B cell (primary cell): ENCODE data around the gene PJVK. TPM values are rescaled to one million over a fixed set of nuclear protein-coding genes. Genes with fewer than 3 reads are reported as not detected.

Experiments
- ATAC-seq: fragments of 200-7000 bp; cut with Tn5 transposase; one replicate; pipeline ENCODE4 v1.10.0; 2021; ENCODE audit warnings: low read depth, mild to moderate bottlenecking, moderate number of reproducible peaks, moderate library complexity
- CTCF ChIA-PET: fragments of 350-600 bp; sonication (Branson Sonifier 250); formaldehyde crosslinking; loops from one replicate; lab custom pipeline; 2021; ENCODE audit warnings: antibody characterized with exemption, inconsistent platforms; lab: Charles Lee
- POLR2A ChIA-PET: fragments of 350-600 bp; sonication (Branson Sonifier 250); formaldehyde crosslinking; loops from one replicate; lab custom pipeline; 2021; ENCODE audit warnings: antibody characterized with exemption; lab: Charles Lee
- DNase-seq: peaks from one replicate; pipeline ENCODE4 v3.0.0; 2013
- H2AFZ ChIP-seq: 2 replicates; pipeline ENCODE4 v1.6.1; 2012; ENCODE audit warnings: mild to moderate bottlenecking, low read depth, low read length; ENCODE audit not compliant: insufficient read depth, poor library complexity, severe bottlenecking
- H3K27ac ChIP-seq, 2 donors: 1 replicate in 1 of 2; 2 replicates in 1 of 2; pipeline ENCODE4 v1.5.1; 2012 to 2013; ENCODE audit warnings: low read length in 2 of 2, mild to moderate bottlenecking in 2 of 2, moderate library complexity in 1 of 2
- H3K27me3 ChIP-seq, 4 experiments: fragments of 200-600 bp in 1 of 4; sonication (generic) in 1 of 4; replicated peaks in 1 of 4; 1 replicate in 2 of 4; 2 replicates in 2 of 4; pipeline versions ENCODE4 v1.6.1 to v1.7.0; 2013 to 2016; ENCODE audit warnings: low read length in 3 of 4, mild to moderate bottlenecking in 2 of 4, mixed read lengths in 1 of 4, moderate library complexity in 1 of 4; ENCODE audit not compliant: insufficient read depth in 4 of 4, control insufficient read depth in 3 of 4; ENCODE audit errors: control extremely low read depth in 1 of 4
- H3K36me3 ChIP-seq, 2 experiments: replicated peaks in 1 of 2; 1 replicate in 1 of 2; 2 replicates in 1 of 2; pipeline versions ENCODE4 v1.6.1 to v1.7.1; 2013; ENCODE audit warnings: low read length in 1 of 2; ENCODE audit not compliant: insufficient read depth in 2 of 2, control insufficient read depth in 1 of 2; ENCODE audit errors: control extremely low read depth in 1 of 2, extremely low read depth in 1 of 2
- H3K4me1 ChIP-seq, 2 donors: fragments of 200-600 bp in 1 of 2; sonication (generic) in 1 of 2; 1 replicate in 1 of 2; 2 replicates in 1 of 2; pipeline versions ENCODE4 v1.5.1 to v1.6.1; 2013 to 2017; ENCODE audit warnings: low read length in 2 of 2; ENCODE audit not compliant: control insufficient read depth in 2 of 2, insufficient read depth in 2 of 2
- H3K4me2 ChIP-seq: replicated peaks from 2 replicates; pipeline ENCODE3; 2012; ENCODE audit warnings: mild to moderate bottlenecking, low read depth, low read length; ENCODE audit not compliant: poor library complexity, severe bottlenecking
- H3K4me3 ChIP-seq, 5 experiments: fragments of 200-600 bp in 1 of 5; sonication (generic) in 1 of 5; 1 replicate in 3 of 5; 2 replicates in 2 of 5; pipeline versions ENCODE4 v1.5.1 to v1.7.0; 2011 to 2016; ENCODE audit warnings: low read length in 4 of 5, mild to moderate bottlenecking in 4 of 5, low read depth in 2 of 5, control low read depth in 1 of 5, moderate library complexity in 1 of 5; ENCODE audit not compliant: insufficient read depth in 1 of 5; ENCODE audit errors: control extremely low read depth in 1 of 5, extremely low read depth in 1 of 5
- H3K79me2 ChIP-seq: fragments of 200-600 bp; sonication (generic); one replicate; pipeline ENCODE4 v1.6.0; 2016; ENCODE audit warnings: low read length; ENCODE audit not compliant: control insufficient read depth, insufficient read depth
- H3K9ac ChIP-seq: fragments of 200-600 bp; sonication (generic); 2 replicates; pipeline ENCODE4 v1.6.1; 2017; ENCODE audit warnings: mild to moderate bottlenecking, low read length, moderate library complexity
- H3K9me3 ChIP-seq, 3 donors: one replicate each; pipeline versions ENCODE4 v1.6.1 to v1.7.1; 2013; ENCODE audit warnings: low read length in 2 of 3; ENCODE audit not compliant: control insufficient read depth in 2 of 3, insufficient read depth in 1 of 3; ENCODE audit errors: control extremely low read depth in 1 of 3
- H4K20me1 ChIP-seq: 2 replicates; pipeline ENCODE4 v1.6.0; 2012; ENCODE audit warnings: mild to moderate bottlenecking, low read length; ENCODE audit not compliant: insufficient read depth, control insufficient read depth, poor library complexity, severe bottlenecking
- H3K27ac Mint-ChIP-seq: one replicate; pipeline ENCODE4 v1.8.0; 2021; ENCODE audit warnings: mixed read lengths
- H3K27me3 Mint-ChIP-seq: one replicate; pipeline ENCODE4 v1.8.0; 2021; ENCODE audit warnings: mixed read lengths
- H3K4me1 Mint-ChIP-seq: one replicate; pipeline ENCODE4 v1.8.0; 2021; ENCODE audit warnings: mixed read lengths
- H3K4me3 Mint-ChIP-seq: one replicate; pipeline ENCODE4 v1.8.0; 2021; ENCODE audit warnings: mixed read lengths
- H3K9me3 Mint-ChIP-seq: one replicate; pipeline ENCODE4 v1.8.0; 2022; ENCODE audit warnings: mixed read lengths; ENCODE audit not compliant: insufficient read depth
- CTCF ChIP-seq: fragments of 200-600 bp; IDR thresholded peaks from one replicate; pipeline ENCODE4 v1.8.0; 2022; ENCODE audit warnings: antibody characterized with exemption, mild to moderate bottlenecking
- EZH2 ChIP-seq: IDR thresholded peaks from 2 replicates; pipeline ENCODE4 v1.6.1; 2012; ENCODE audit warnings: borderline replicate concordance, low read depth, mild to moderate bottlenecking, moderate library complexity, low read length; ENCODE audit not compliant: insufficient read depth, poor library complexity, severe bottlenecking
- WGBS: methylation state at CpG from one replicate; pipeline ENCODE4 v1.1.5; 2013; ENCODE audit warnings: missing lambda C conversion rate; ENCODE audit not compliant: insufficient coverage; 5-methylcytosine and 5-hydroxymethylcytosine counted together
- intact Hi-C: fragments of 100-400 bp; cut with micrococcal nuclease; formaldehyde crosslinking; loops from one replicate; pipeline ENCODE4 v1.10.0; 2022
- polyA plus RNA-seq: library from polyadenylated mRNA; depleted of rRNA; stranded (reverse); fragments of >200 nt; gene quantifications from 2 replicates; pipeline ENCODE4 v1.2.3, GENCODE V29; 2012
- total RNA-seq, 2 donors: library from RNA; stranded (reverse); fragments of 120-200 nt in 1 of 2; gene quantifications; 1 replicate in 1 of 2; 2 replicates in 1 of 2; pipeline versions ENCODE4 v1.2.3 to v1.2.4, GENCODE V29; 2013 to 2022

Gene PJVK
- total and polyA plus RNA-seq, 2 donors (not counting 1 experiment from before 2014, with no cell fraction given): 2.3 to 7.9 TPM

- ChIA-PET CTCF (no interaction called here), POLR2A (no interaction called here)
- ATAC-seq (no peak), DNase-seq (no peak)
- peaks cover 3% of the 10 kb centered on the region for H3K4me1 Mint-ChIP-seq
- H3K4me3 Mint-ChIP-seq: no peak overlapping the region
- no peak overlapping the region for H3K4me2 ChIP-seq
- H3K36me3 ChIP-seq: no peaks in the 10 kb centered on the region
- no peaks in the 10 kb centered on the region for H4K20me1 ChIP-seq
- no peak for TF ChIP-seq CTCF
- no peak for TF ChIP-seq EZH2
- H3K27ac ChIP-seq: no peak overlapping the region
- no peaks in the 10 kb centered on the region for H3K79me2 ChIP-seq
- WGBS: 94% methylated on average over 4 of the region's 5 CpGs
- no peak overlapping the region for H3K27ac Mint-ChIP-seq
- H3K9ac ChIP-seq: no peak overlapping the region
- intact Hi-C loops: loop anchor here (10.0 kb wide), 1 partner anchor 809 kb away; the partner anchor contains the start of gene SESTD1
- H3K4me3 ChIP-seq: no peak overlapping the region
- H3K27me3 Mint-ChIP-seq: no peaks in the 10 kb centered on the region
- H2AFZ ChIP-seq: no peak overlapping the region
- H3K27me3 ChIP-seq: no peaks in the 10 kb centered on the region
- H3K9me3 Mint-ChIP-seq: no peaks in the 10 kb centered on the region
- H3K9me3 ChIP-seq: no peaks in the 10 kb centered on the region
- H3K4me1 ChIP-seq: peaks cover 0 to 6% of the 10 kb centered on the region in 2 donors
Measured at GRCh38 chr2:178455947-178456346, 4.8 kb downstream of the PJVK start.

DNA sequence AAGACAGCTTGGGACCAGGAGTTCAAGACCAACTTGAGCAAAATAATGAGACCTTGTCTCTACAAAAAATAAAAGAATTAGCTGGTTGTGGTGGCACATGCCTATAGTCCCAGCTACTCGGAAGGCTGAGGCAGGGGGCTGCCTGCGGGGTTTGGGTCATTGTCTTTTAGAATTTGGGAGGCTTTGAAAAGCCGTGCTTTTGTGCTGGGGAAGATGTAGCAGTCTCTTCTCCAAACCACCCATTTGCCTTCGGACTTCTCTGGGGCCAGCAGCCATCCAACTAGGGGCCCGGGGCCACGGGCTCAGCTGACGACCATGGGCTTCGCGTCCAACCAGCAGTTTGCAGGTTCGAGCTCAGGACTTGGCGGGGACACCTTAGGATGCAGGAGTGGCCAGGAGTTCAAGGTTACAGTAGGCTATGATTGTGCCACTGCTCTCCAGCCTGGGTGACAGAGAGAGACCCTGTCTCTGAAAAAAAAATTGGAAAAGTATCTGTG is 6.3 kb downstream of the PJVK start:
- POLR2A ChIA-PET: no interaction called here
- Histone ChIP-seq H3K9me3 (no peaks in the 10 kb centered on the region), H3K36me3 (no peaks in the 10 kb centered on the region), H3K4me2 (no peak overlapping the region), H2AFZ (no peak overlapping the region), H3K79me2 (no peaks in the 10 kb centered on the region), H3K9ac (no peak overlapping the region), H3K4me1 (no peaks in the 10 kb centered on the region), H3K27me3 (no peaks in the 10 kb centered on the region), H3K27ac (no peak overlapping the region), H3K4me3 (no peak overlapping the region), H4K20me1 (no peaks in the 10 kb centered on the region)
- no peaks in the 10 kb centered on the region for H3K9me3 Mint-ChIP-seq
- ATAC-seq (no peak), DNase-seq (no peak)
- H3K27ac Mint-ChIP-seq: no peak overlapping the region
- intact Hi-C loops: loop anchor here (10.0 kb wide), 1 partner anchor 807 kb away; the partner anchor contains the start of gene SESTD1
- no peaks in the 10 kb centered on the region for H3K4me1 Mint-ChIP-seq
- CTCF ChIA-PET: interaction anchor here (0.9 to 2.1 kb wide), 4 partner anchors 11 to 43 kb away, joined by 3 to 7 read pairs (median 6); no protein-coding TSS in a partner anchor
- TF ChIP-seq EZH2: no peak
- no peak for TF ChIP-seq CTCF
- H3K27me3 Mint-ChIP-seq: no peaks in the 10 kb centered on the region
- WGBS: 95% methylated on average over 9 of the region's 11 CpGs
- no peak overlapping the region for H3K4me3 Mint-ChIP-seq
